ENCODE data around the gene FRMD8. TPM values are rescaled to one million over a fixed set of nuclear protein-coding genes. Genes with fewer than 3 reads are reported as not detected.

FRMD8 gene
- total and polyA plus RNA-seq, 9 of the 15 experiments (the other 6 are each of a cell fraction or from before 2014, with no cell fraction given): 4.5 to 54.5 (median 15.8) TPM

DNA sequence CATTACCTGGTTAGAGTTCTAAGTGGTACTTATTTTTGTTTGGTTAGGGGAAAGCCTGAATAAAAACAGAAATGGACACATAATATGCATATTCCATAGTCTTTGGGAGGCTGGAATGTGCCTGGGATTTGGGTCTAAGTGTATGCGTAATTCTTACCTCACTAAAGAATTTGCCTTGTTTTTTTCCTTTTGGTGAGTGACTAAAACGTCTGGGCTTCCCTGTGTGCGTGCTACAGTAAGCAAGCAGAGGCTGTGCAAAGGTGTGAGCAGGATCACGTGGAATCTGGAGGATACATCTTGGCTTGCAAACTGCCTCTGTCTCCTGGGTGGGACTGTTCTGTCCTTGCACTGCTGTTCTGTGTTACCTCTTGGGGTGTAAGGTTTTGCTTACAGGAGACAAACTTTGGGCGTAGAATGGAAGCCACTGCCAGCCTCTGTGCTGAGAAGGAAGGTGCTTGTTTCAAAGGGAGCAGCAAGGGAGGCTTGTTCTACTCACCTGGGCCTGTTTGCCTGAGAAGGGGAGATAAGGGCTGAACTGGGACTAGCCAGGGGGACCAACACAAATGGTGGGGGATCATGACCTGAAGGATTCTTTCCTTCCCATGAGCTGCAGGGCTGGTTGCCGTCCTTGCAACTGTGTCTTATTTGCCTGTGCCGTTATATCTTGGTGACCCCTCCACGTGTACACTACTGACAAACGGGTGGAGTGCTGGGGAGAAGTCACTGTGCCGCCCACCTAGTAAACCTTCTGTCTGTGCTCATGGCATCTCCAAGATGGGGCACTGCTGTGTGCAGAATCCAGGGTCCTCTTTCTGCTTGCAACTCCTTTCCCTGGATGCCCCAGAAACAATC, 40.6 kb downstream of the FRMD8 start (continued):
- TF ChIP-seq NR4A1 (CRISPR knock-in tag; IDR thresholded peaks at IDR 0.05): no peak
- TF ChIP-seq NR4A1 (tag; IDR thresholded peaks at IDR 0.05): peak; percentile 4
- TF ChIP-seq, protein P1, sequence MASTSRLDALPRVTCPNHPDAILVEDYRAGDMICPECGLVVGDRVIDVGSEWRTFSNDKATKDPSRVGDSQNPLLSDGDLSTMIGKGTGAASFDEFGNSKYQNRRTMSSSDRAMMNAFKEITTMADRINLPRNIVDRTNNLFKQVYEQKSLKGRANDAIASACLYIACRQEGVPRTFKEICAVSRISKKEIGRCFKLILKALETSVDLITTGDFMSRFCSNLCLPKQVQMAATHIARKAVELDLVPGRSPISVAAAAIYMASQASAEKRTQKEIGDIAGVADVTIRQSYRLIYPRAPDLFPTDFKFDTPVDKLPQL (IDR thresholded peaks at IDR 0.05; ENCODE audit: extremely low read depth, insufficient read length): no peak
- TF ChIP-seq, protein P2, sequence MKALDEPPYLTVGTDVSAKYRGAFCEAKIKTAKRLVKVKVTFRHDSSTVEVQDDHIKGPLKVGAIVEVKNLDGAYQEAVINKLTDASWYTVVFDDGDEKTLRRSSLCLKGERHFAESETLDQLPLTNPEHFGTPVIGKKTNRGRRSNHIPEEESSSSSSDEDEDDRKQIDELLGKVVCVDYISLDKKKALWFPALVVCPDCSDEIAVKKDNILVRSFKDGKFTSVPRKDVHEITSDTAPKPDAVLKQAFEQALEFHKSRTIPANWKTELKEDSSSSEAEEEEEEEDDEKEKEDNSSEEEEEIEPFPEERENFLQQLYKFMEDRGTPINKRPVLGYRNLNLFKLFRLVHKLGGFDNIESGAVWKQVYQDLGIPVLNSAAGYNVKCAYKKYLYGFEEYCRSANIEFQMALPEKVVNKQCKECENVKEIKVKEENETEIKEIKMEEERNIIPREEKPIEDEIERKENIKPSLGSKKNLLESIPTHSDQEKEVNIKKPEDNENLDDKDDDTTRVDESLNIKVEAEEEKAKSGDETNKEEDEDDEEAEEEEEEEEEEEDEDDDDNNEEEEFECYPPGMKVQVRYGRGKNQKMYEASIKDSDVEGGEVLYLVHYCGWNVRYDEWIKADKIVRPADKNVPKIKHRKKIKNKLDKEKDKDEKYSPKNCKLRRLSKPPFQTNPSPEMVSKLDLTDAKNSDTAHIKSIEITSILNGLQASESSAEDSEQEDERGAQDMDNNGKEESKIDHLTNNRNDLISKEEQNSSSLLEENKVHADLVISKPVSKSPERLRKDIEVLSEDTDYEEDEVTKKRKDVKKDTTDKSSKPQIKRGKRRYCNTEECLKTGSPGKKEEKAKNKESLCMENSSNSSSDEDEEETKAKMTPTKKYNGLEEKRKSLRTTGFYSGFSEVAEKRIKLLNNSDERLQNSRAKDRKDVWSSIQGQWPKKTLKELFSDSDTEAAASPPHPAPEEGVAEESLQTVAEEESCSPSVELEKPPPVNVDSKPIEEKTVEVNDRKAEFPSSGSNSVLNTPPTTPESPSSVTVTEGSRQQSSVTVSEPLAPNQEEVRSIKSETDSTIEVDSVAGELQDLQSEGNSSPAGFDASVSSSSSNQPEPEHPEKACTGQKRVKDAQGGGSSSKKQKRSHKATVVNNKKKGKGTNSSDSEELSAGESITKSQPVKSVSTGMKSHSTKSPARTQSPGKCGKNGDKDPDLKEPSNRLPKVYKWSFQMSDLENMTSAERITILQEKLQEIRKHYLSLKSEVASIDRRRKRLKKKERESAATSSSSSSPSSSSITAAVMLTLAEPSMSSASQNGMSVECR (CRISPR knock-in tag; IDR thresholded peaks at IDR 0.05): peak; percentile 60
- no peak for TF ChIP-seq GATAD2A (IDR thresholded peaks at IDR 0.05)
- no peak for TF ChIP-seq JUN (IDR thresholded peaks at IDR 0.05; ENCODE audit: borderline replicate concordance, low read depth, low read length)
- TF ChIP-seq JUN (CRISPR knock-in tag; IDR thresholded peaks at IDR 0.05; ENCODE audit: borderline replicate concordance): no peak
- TF ChIP-seq ZNF146 (CRISPR knock-in tag; IDR thresholded peaks at IDR 0.05; ENCODE audit: unreplicated experiment): peak; percentile 25
- peak; percentile 99 for TF ChIP-seq KDM5B (IDR thresholded peaks at IDR 0.05; ENCODE audit: insufficient replicate concordance, low read depth, low read length)
- TF ChIP-seq, protein P3, sequence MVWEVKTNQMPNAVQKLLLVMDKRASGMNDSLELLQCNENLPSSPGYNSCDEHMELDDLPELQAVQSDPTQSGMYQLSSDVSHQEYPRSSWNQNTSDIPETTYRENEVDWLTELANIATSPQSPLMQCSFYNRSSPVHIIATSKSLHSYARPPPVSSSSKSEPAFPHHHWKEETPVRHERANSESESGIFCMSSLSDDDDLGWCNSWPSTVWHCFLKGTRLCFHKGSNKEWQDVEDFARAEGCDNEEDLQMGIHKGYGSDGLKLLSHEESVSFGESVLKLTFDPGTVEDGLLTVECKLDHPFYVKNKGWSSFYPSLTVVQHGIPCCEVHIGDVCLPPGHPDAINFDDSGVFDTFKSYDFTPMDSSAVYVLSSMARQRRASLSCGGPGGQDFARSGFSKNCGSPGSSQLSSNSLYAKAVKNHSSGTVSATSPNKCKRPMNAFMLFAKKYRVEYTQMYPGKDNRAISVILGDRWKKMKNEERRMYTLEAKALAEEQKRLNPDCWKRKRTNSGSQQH (CRISPR knock-in tag; IDR thresholded peaks at IDR 0.05): peak; percentile 93
- TF ChIP-seq ZNF316 (IDR thresholded peaks at IDR 0.05): no peak
- peak; percentile 94 for TF ChIP-seq POLR2A (conservative IDR thresholded peaks at IDR 0.05)
- TF ChIP-seq SMC3 (conservative IDR thresholded peaks at IDR 0.05; ENCODE audit: insufficient read depth, low read depth, low read length): peak; percentile 0; the same call in 1 of the 2 replicates
- no peak for TF ChIP-seq ZNF785 (CRISPR knock-in tag; IDR thresholded peaks at IDR 0.05)
- TF ChIP-seq HMG20A (CRISPR knock-in tag; conservative IDR thresholded peaks at IDR 0.05): 0 out of 2 replicates have a peak, but pooled peaks have one; percentile 3
- TF ChIP-seq, protein P4, sequence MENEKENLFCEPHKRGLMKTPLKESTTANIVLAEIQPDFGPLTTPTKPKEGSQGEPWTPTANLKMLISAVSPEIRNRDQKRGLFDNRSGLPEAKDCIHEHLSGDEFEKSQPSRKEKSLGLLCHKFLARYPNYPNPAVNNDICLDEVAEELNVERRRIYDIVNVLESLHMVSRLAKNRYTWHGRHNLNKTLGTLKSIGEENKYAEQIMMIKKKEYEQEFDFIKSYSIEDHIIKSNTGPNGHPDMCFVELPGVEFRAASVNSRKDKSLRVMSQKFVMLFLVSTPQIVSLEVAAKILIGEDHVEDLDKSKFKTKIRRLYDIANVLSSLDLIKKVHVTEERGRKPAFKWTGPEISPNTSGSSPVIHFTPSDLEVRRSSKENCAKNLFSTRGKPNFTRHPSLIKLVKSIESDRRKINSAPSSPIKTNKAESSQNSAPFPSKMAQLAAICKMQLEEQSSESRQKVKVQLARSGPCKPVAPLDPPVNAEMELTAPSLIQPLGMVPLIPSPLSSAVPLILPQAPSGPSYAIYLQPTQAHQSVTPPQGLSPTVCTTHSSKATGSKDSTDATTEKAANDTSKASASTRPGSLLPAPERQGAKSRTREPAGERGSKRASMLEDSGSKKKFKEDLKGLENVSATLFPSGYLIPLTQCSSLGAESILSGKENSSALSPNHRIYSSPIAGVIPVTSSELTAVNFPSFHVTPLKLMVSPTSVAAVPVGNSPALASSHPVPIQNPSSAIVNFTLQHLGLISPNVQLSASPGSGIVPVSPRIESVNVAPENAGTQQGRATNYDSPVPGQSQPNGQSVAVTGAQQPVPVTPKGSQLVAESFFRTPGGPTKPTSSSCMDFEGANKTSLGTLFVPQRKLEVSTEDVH (IDR thresholded peaks at IDR 0.05; ENCODE audit: low read depth, partially characterized antibody): no peak
- TF ChIP-seq ZBTB17 (CRISPR knock-in tag; IDR thresholded peaks at IDR 0.05): peak; percentile 69; the same call in 1 of the 2 replicates
- peak; percentile 62 for TF ChIP-seq CHD2 (IDR thresholded peaks at IDR 0.05; ENCODE audit: low read depth, low read length)

Measured in K562 (cell line).